A549 (cell line): Measurements from ENCODE around the gene RHBDF2.
"Not testable (repeated sequence)": the region's sequence is repeated elsewhere in the genome, so short reads cannot be mapped to it uniquely, and the experiment has no call there.

Experiments
- CHD2 ChIP-seq: fragments of 150-350 bp; IDR thresholded peaks from 2 replicates; pipeline ENCODE4 v1.6.1; 2014; ENCODE audit warnings: low read length; ENCODE audit not compliant: partially characterized antibody
- EP300 ChIP-seq, 2 experiments: fragments of >200 bp; sonication (Bioruptor Twin); formaldehyde crosslinking; IDR thresholded peaks; 2 replicates in 1 of 2; 3 replicates in 1 of 2; pipeline ENCODE4 v1.6.1; 2016 to 2017
- MAFK ChIP-seq: fragments of 450-650 bp; IDR thresholded peaks from 2 replicates; pipeline ENCODE4 v1.6.1; 2014; ENCODE audit not compliant: partially characterized antibody
- NFE2L2 ChIP-seq: fragments of 150-350 bp; conservative IDR thresholded peaks from 2 replicates; pipeline ENCODE4 v1.6.1; 2014; ENCODE audit warnings: low read length
- TF ChIP-seq, protein P1 (sequence below): fragments of >200 bp; sonication (Bioruptor Twin); formaldehyde crosslinking; IDR thresholded peaks from 3 replicates; pipeline ENCODE4 v1.5.1; 2016

DNA sequence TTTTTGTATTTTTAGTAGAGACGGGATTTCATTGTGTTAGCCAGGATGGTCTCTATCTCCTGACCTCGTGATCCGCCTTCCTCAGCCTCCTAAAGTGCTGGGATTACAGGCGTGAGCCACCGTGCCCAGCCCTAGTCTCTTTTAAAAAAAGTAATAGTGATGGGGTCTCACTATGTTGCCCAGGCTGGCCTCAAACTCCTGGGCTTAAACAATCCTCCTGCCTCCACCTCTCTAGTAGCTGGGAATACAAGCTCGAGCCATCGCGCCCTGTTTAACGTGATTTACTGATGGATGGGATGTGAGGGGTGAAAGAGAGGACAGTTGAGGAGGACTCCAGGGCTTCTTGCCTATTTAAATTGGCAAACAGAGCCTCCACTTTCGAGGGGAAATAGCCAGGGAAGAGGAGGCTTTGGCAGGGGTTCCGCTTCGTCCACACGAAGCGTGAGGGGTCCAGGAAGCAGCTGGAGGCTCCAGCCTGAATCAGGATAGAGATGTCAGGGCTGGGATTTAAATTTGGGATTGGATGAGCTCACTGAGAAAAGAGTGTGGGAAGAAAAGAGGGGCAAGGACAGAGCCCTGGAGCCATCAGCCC lies 7.3 kb upstream of the RHBDF2 start:
- TF ChIP-seq, protein P1, sequence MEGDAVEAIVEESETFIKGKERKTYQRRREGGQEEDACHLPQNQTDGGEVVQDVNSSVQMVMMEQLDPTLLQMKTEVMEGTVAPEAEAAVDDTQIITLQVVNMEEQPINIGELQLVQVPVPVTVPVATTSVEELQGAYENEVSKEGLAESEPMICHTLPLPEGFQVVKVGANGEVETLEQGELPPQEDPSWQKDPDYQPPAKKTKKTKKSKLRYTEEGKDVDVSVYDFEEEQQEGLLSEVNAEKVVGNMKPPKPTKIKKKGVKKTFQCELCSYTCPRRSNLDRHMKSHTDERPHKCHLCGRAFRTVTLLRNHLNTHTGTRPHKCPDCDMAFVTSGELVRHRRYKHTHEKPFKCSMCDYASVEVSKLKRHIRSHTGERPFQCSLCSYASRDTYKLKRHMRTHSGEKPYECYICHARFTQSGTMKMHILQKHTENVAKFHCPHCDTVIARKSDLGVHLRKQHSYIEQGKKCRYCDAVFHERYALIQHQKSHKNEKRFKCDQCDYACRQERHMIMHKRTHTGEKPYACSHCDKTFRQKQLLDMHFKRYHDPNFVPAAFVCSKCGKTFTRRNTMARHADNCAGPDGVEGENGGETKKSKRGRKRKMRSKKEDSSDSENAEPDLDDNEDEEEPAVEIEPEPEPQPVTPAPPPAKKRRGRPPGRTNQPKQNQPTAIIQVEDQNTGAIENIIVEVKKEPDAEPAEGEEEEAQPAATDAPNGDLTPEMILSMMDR: not testable (repeated sequence)
- TF ChIP-seq EP300 (IDR thresholded peaks at IDR 0.05); MAFK; CHD2; NFE2L2: not testable (repeated sequence)
